ENCODE data around the gene TREM2.
"Not testable (repeated sequence)": the region's sequence is repeated elsewhere in the genome, so short reads cannot be mapped to it uniquely, and the experiment has no call there.

The TREM2 gene

DNA sequence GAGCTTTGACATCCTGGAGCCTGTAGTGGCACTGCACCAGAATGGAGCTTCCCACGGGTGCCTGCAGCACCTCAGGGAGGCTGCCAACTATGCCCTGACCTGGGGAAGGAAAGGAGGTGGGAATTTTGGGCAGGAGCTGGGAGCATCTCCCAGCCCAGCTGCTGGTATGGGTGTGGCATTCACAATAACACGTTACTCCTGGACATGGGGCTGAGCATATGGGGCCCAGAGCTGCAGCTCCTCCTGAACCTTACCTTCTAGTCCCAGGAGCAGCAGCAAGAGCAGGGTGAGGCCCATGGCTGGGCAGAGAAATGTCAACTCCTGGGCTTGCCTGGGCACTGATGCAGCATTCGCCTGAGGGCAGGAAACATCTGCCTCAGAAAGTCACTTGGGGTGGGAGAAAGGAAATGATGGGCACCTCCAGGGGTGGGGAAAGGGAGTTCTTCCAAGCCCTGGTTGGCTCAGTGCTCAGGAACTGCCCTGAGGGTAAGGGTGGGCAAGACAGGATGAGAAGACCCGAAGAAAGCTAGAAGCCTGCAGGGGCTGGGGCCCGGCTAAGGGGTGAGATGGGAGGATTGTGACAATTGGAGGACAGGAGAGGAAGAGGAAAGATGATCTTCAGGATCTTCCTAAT, 8.8 kb downstream of the TREM2 start, which contains the start of gene TREML1:
TSS of gene TREML1 (minus strand) at position 356 of the 634 bp plus-strand sequence. CDS start at position 297, 59 bp downstream.
- no peak for DNase-seq

DNA sequence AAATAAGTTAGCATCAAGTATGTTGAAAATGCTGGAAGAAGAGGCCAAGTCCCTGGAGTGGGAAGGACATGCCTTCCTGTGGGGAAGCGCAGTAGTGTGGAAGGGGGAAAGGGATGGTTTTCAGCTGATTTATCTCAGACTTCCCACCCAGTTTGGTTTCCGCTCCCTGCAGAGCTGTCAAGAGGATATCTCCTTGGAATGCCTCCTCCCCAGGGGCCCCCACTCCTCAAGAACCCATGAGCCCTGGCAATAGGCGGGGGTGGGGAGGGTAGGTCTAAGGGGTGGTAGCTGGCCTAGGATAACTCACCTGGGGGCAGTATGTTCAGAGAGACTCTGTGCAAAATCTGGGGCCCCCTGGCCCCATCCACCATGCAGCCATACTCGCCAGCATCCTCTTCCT, 9.5 kb downstream of the TREM2 start:
- DNase-seq, result no peak

DNA sequence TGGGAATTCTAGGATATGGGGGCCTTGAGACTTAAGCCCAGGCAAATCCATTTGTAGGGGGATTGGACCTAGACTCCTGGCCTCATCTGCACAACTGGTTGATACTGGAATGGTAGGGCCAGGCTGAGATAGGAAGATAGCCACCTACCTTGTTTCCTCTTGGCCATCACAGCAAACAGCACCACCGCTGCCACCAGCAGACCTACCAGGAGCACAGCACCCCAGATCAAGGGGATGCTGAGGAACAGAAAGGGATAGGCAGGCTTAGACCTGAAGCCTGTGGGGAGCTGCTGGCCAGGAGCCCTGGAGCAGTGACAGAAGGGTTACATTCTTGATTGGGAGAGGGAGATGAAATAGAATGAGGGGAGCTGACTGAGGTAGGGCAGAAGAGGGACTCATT, 12.2 kb downstream of the TREM2 start:
- DNase-seq, result no peak

DNA sequence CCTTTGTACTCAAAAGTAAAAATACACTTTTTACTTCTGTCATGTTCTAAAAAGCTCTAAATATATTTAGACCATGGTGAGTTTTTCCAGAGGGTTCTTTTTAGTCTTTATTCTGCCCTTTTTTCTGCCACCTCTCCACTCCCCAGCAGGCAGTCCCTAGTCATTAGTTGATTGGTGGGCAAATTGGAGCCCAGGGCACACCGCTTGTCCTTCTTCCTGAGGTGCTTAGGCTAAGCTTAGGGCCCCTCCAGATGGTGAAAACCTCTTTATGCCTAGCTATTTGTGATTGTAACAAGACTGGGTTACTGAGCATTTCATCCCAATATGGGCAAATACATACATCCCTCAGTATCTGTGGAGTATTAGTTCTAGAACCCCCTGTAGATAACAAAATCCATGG, 15.0 kb downstream of the TREM2 start:
- no peak for DNase-seq

DNA sequence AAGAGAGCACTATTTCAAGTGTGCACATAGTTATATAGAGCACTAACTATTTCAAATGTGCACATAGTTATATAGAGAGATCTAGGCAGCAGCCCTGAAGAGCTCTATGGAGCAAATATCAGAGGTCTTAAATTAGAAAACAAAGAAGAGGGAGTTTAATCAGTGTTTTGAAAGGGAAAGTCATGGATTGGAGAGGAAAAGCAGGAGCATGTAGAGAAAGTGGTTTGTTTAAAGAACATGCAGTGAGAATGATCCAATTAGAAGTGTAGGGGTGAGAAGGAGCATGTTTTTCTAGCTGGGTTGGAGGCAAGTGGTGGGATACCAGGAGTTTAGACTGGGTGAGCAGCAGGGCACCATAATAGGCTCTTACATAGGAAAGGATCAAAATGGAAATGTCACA, 26.0 kb downstream of the TREM2 start:
- DNase-seq, result no peak

DNA sequence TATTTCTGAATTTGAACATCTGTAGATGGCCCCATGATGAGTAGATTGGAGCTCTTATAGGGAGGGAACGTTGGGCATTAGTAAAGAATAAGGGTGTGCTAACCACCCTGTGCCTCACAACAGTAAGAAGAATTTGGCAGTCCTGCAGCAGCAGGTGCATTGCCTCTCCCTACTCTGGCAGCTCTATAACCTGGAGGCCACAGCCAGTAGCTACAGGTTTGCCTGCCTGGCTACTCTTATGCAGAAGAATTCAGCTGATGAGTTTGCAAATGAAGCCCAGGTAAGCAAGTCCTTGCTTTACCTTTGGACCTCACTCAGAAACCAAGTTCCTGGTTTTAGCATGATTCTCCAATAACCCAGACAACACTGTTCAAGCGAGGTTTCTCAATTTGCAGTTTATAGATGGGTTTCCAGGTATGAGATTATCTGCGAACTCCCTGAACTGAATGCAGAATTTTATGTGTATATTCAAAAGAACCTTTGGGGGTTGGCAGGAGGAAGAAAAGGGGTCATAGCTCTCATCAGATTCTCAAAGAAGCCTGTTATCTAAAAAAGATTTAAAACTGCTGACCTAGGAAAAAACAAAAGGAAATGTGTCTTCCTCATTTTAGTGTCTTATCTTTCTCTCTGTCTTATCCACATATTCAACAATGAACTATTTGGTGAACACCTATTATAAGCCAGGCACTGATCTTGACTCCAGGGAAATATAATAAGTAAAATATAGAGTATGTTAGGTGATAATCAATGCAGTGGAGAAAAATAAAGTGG, 27.7 kb downstream of the TREM2 start:
- no peak for DNase-seq

DNA sequence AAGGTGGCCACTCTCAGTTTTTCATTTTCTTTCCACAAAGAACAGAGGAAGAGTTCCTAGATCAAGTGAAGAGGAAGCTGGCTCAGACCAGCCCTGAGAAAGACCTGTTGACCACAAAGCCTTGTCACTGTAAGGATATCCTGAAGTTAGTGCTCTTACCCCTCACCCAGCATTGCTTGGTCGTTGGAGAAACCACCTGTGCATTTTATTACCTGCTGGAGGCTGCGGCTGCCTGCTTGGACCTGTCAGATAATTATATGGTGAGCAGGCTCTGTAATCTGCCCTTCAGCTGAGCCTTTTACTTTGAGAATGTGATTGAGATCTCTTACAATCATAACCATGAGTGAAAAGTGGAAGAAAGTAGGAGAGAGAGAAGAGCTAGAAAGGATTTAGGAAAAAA, 30.7 kb downstream of the TREM2 start:
- DNase-seq, result no peak

DNA sequence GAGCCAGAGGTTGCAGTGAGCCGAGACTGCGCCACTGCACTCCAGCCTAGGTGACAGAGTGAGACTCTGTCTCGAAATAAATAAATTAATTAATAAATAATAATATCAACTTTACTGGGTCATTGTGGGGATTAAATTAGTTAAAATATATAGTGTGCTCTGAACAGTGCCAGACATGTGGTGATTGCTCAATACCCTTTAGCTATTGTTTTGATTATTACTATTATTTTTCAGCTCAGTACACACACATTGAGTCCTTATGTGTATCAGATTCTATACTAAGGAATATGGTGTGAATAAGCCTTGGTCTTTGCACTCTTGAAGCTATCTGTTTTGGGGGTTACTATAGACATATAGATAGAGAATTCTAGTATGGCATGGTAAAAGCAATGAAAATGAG, 37.6 kb downstream of the TREM2 start:
- no peak for DNase-seq

DNA sequence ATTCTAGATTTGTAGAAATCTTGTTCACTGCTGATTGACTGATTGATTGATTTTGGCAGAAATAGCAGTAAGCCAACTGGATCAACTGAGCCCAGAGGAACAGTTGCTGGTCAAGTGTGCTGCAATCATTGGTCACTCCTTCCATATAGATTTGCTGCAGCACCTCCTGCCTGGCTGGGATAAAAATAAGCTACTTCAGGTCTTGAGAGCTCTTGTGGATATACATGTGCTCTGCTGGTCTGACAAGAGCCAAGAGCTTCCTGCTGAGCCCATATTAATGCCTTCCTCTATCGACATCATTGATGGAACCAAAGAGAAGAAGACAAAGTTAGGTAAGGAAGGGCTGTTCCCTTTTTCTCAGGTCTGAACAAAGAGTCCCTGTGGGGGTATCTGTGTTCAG, 40.0 kb downstream of the TREM2 start:
- no peak for DNase-seq

DNA sequence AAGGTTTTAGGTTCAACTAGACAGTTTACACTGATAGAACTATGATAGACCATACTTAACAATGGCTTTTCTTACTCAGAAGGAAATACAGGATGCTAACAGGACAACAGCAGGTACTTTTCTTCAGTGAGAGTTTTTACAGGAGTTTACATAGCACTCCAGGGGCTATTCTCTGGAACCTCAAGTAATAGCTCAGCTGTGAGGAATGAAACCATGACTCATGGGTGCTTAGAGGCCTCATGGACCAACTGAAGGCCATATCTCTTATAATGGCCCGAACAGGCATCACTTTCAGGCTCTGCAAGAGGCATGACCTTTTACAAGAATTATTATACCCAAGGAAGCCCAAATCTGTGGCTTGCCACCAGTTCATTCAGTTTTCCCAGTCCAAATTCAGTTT, 40.5 kb downstream of the TREM2 start:
- no peak for DNase-seq

DNA sequence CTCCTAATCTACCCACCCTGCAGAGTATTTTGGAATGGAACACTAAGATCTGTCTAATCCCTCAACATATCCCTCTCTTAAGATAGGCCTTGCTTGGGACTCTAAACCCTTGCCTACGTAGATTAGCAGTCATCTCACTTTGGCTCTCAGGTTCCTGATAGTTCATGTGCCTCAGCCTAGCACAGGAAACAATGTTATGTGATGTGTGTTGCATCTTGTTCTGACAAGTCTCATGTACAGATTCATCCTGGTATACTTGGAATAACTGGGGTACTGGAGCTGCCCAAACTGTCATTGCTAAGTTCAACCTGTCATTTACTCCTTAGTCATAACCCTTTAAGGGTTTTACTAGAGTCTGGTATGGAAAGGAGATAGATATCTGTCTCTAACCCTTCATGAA, 42.9 kb downstream of the TREM2 start:
- no peak for DNase-seq

DNA sequence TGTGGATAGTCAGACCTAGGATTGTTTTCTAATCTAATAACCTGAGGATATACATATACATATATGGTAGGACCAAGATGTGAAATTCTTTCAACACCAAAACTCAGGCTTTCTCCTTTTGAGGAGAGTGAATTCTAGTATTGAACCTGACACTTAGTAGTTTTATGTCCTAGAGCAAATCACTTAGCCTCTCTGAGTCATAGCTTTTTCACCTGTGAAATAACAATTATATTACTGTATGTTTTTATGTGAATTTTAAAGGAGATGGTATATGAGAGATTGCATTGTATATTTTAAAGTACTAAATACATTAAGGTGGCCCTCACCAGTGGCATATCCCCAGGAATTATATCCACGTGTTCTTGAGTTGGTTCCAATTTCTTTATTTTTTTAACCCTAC, 43.4 kb downstream of the TREM2 start:
- no peak for DNase-seq

DNA sequence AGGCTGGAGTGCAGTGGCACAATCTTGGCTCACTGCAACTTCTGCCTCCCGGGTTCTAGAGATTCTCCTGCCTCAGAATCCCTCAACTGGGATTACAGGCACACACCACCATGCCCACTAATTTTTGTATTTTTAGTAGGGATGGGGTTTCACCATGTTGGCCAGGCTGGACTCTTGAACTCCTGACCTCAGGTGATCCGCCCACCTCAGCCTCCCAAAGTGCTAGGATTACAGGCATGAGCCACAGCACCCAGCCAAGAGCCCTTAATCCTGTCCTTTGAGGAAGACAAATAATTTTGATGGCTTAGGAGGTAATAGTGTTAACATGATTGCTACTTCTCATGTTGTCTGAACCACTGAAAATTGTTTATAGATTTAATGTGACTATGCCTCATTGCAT, 47.9 kb downstream of the TREM2 start:
- not testable (repeated sequence) for DNase-seq

DNA sequence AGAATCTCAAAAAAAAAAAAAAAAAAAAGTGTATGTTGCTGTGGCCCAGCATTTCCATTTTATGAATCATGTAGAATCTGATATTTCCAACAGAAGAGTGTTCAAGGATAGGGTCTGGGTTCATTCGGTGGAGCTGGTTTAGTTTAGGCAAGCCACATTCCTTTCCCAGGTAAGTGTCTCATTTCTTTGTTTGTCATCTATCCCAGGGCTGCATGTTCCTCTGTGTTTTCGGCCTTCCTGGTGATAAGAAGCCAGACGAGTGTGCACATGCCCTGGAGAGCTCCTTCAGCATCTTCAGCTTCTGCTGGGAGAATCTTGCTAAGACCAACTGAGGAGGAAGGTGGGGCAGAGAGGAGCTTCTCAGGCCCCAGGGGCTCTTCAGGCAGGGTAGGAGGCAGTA, 51.9 kb downstream of the TREM2 start:
- no peak for DNase-seq

All from inflammatory macrophage treated with lipopolysaccharide for 4 hours (primary cell).